ENCODE measurements around the gene TRIO.

TRIO gene

GRCh38 chr5:14522721-14523120 is 379.6 kb downstream of the TRIO start:
- ATAC-seq (replicated peaks) (no peak), DNase-seq (no peak)
- H3K4me3 Mint-ChIP-seq, result no peak overlapping the region
- no peaks in the 10 kb centered on the region for H3K9me3 Mint-ChIP-seq
- H3K27ac Mint-ChIP-seq, result no peak overlapping the region
- peaks cover 4% of the 10 kb centered on the region for H3K36me3 Mint-ChIP-seq (ENCODE audit: insufficient read depth)
- H3K4me1 Mint-ChIP-seq (ENCODE audit: low read depth in 2 of 2), result no peaks in the 10 kb centered on the region
- H3K27me3 Mint-ChIP-seq, result peaks cover 4 to 44% of the 10 kb centered on the region in 2 donors

DNA sequence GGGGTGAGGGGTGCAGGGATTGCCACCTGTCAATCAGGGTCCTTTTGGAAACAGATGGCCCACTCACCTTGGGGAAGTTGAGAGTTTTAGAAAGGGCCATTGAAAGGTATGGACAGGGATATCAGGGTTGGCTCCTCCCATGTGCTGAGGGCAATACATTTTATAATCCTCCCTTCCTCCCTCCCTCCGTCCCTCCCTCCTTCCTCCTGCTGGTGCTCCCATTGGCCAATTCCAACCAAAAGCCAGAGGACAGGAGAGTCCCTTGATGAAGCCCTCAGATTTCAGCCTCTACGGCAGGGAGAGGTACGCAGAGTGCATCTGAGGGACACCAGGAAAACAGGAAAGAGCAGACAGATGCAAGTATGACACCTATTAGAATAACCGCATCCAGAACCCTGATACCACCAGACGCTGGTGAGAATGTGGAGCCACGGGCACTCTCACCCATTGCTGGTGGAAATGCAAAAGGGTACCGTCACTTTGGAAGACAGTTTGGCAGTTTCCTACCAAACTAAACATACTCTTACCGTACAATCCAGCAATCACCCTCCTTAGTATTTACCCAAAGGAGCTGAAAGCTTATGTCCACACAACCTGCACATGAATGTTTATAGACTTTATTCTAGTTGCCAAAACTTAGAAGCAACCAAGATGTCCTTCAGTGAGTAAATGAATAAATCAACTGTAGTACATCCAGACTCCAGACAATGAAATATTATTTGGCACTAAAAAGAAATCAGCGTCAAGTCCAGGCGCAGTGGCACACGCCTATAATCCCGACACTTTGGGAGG is 380.3 kb downstream of the TRIO start:
- ATAC-seq (replicated peaks) (no peak), DNase-seq (no peak)
- Mint-ChIP-seq H3K4me1 (ENCODE audit: low read depth in 2 of 2) (no peaks in the 10 kb centered on the region), H3K9me3 (no peaks in the 10 kb centered on the region), H3K27me3 (peaks cover 0 to 40% of the 10 kb centered on the region in 2 donors), H3K27ac (no peak overlapping the region), H3K36me3 (ENCODE audit: insufficient read depth) (peaks cover 4% of the 10 kb centered on the region), H3K4me3 (no peak overlapping the region)

DNA sequence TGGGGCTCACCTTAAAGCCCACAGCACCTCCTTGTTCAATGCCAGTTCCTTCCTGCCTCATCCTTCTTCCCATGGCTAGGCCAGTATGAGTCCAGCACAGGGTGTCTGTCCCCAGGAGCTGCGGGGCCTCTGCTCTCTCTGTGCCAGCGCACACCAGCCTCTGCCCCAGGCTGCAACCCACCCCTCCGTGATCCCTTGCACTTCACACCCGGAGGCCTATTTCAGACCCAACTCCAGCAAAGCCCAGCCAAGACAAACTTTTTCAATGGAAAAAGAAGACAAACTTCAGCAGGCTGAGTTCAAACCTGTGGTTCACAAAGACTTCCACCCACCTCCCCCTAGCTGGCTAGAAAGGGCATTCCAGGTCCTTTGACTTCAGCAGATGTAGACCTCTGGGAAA is 382.3 kb downstream of the TRIO start:
- ATAC-seq (replicated peaks), result no peak
- no peaks in the 10 kb centered on the region for H3K4me1 Mint-ChIP-seq (ENCODE audit: low read depth in 2 of 2)
- no peaks in the 10 kb centered on the region for H3K9me3 Mint-ChIP-seq
- no peak for DNase-seq
- peaks cover 4% of the 10 kb centered on the region for H3K36me3 Mint-ChIP-seq (ENCODE audit: insufficient read depth)
- H3K4me3 Mint-ChIP-seq, result no peak overlapping the region
- H3K27me3 Mint-ChIP-seq, result peaks cover 0 to 34% of the 10 kb centered on the region in 2 donors
- H3K27ac Mint-ChIP-seq, result no peak overlapping the region

GRCh38 chr5:14526493-14526892 is 383.4 kb downstream of the TRIO start:
- H3K4me1 Mint-ChIP-seq (ENCODE audit: low read depth in 2 of 2), result no peaks in the 10 kb centered on the region
- H3K27ac Mint-ChIP-seq, result no peak overlapping the region
- no peak overlapping the region for H3K4me3 Mint-ChIP-seq
- peaks cover 4% of the 10 kb centered on the region for H3K36me3 Mint-ChIP-seq (ENCODE audit: insufficient read depth)
- DNase-seq (no peak), ATAC-seq (replicated peaks) (no peak)
- no peaks in the 10 kb centered on the region for H3K9me3 Mint-ChIP-seq
- H3K27me3 Mint-ChIP-seq, result peaks cover 0 to 25% of the 10 kb centered on the region in 2 donors

GRCh38 chr5:14528115-14528514 is 385.0 kb downstream of the TRIO start:
- Mint-ChIP-seq H3K4me1 (ENCODE audit: low read depth in 2 of 2) (peaks cover 0 to 1% of the 10 kb centered on the region in 2 donors), H3K36me3 (ENCODE audit: insufficient read depth) (peaks cover 4% of the 10 kb centered on the region), H3K9me3 (no peaks in the 10 kb centered on the region), H3K27ac (no peak overlapping the region), H3K4me3 (no peak overlapping the region), H3K27me3 (peaks cover 0 to 9% of the 10 kb centered on the region in 2 donors)
- DNase-seq (no peak), ATAC-seq (replicated peaks) (no peak)

DNA sequence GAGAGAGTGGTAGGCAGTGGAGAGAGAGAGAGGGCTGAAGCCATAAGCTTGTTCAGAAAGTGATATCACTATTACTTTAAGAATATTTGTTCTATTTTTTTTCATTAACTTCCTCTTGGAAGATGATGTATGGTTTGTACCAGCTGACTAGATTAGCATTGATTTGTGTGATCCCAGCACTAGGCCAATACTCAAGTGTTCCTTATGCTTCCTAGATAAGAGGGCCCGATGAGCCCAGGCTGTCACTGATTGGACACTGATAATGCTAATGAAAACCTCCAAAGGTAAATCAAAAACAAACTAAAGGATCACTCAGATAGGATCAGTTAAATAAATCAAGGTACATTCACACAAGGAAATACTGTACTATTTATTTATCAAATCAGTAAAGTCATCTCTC is 385.8 kb downstream of the TRIO start:
- DNase-seq (no peak), ATAC-seq (replicated peaks) (no peak)
- no peak overlapping the region for H3K4me3 Mint-ChIP-seq
- H3K27ac Mint-ChIP-seq, result no peak overlapping the region
- peaks cover 4% of the 10 kb centered on the region for H3K36me3 Mint-ChIP-seq (ENCODE audit: insufficient read depth)
- peaks cover 0 to 8% of the 10 kb centered on the region in 2 donors for H3K27me3 Mint-ChIP-seq
- H3K4me1 Mint-ChIP-seq (ENCODE audit: low read depth in 2 of 2), result peaks cover 0 to 1% of the 10 kb centered on the region in 2 donors
- H3K9me3 Mint-ChIP-seq, result no peaks in the 10 kb centered on the region

GRCh38 chr5:14531668-14532067 is 388.5 kb downstream of the TRIO start:
- Mint-ChIP-seq H3K36me3 (ENCODE audit: insufficient read depth) (no peaks in the 10 kb centered on the region), H3K27me3 (no peaks in the 10 kb centered on the region), H3K9me3 (no peaks in the 10 kb centered on the region), H3K27ac (no peak overlapping the region), H3K4me3 (no peak overlapping the region), H3K4me1 (ENCODE audit: low read depth in 2 of 2) (peaks cover 0 to 1% of the 10 kb centered on the region in 2 donors)
- ATAC-seq (replicated peaks) (no peak), DNase-seq (no peak)

DNA sequence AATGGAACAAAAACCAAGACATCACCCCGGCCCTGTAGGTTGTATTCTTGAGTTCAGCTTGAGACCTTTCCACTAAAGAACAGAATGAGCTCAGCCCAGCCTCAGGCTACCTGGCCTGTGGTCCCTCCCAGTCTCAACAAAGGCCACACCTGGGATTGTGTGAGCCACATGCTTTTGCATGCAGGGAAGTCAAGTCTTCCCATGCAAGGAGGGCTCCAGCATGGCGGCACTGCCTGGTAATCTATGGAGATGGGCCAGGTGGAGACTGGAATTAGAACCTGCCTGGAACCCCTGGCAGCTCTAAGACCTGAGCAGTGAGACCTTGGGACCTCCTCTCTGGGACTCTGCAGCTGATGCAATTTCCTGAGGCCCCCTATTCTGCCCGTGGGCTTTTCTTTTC is 389.0 kb downstream of the TRIO start:
- Mint-ChIP-seq H3K9me3 (no peaks in the 10 kb centered on the region), H3K36me3 (ENCODE audit: insufficient read depth) (no peaks in the 10 kb centered on the region), H3K4me1 (ENCODE audit: low read depth in 2 of 2) (peaks cover 0 to 1% of the 10 kb centered on the region in 2 donors), H3K27me3 (no peaks in the 10 kb centered on the region), H3K27ac (no peak overlapping the region), H3K4me3 (no peak overlapping the region)
- DNase-seq (no peak), ATAC-seq (replicated peaks) (no peak)

- H3K4me3 Mint-ChIP-seq, result no peak overlapping the region
- H3K27me3 Mint-ChIP-seq, result no peaks in the 10 kb centered on the region
- ATAC-seq (replicated peaks), result no peak
- no peaks in the 10 kb centered on the region for H3K9me3 Mint-ChIP-seq
- DNase-seq, result no peak
- no peaks in the 10 kb centered on the region for H3K36me3 Mint-ChIP-seq (ENCODE audit: insufficient read depth)
- peaks cover 0 to 1% of the 10 kb centered on the region in 2 donors for H3K4me1 Mint-ChIP-seq (ENCODE audit: low read depth in 2 of 2)
- H3K27ac Mint-ChIP-seq, result no peak overlapping the region
Measured at GRCh38 chr5:14534773-14535172, 391.6 kb downstream of the TRIO start.

DNA sequence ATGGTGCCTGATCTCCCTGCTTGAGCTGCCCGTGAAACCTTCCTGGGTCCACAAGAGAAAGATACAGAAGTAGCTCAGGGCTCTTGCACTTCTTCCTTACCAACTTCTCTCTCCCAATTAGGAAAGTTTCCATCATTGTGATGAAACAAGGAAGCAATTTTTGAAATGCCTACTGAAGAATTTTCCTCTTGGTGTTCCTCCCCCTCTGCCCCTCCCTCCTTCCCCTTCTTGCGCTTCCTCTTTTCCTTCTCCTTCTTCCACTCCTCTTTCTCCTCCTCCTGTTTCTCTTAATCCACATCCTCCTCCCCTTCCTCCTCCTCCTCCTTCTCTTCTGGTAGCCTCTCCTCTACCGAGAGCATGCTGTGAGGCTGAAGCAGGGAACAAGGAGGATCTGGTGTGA is 402.2 kb downstream of the TRIO start:
- ATAC-seq (replicated peaks) (no peak), DNase-seq (no peak)
- no peaks in the 10 kb centered on the region for H3K36me3 Mint-ChIP-seq (ENCODE audit: insufficient read depth)
- peaks cover 3 to 10% of the 10 kb centered on the region in 2 donors for H3K9me3 Mint-ChIP-seq
- peaks cover 4 to 5% of the 10 kb centered on the region in 2 donors for H3K4me1 Mint-ChIP-seq (ENCODE audit: low read depth in 2 of 2)
- H3K27ac Mint-ChIP-seq, result no peak overlapping the region
- H3K27me3 Mint-ChIP-seq, result peaks cover 11 to 29% of the 10 kb centered on the region in 2 donors
- H3K4me3 Mint-ChIP-seq, result no peak overlapping the region

- Mint-ChIP-seq H3K4me3 (no peak overlapping the region), H3K4me1 (ENCODE audit: low read depth in 2 of 2) (peaks cover 4 to 5% of the 10 kb centered on the region in 2 donors), H3K9me3 (peaks cover 3 to 10% of the 10 kb centered on the region in 2 donors), H3K27ac (no peak overlapping the region), H3K27me3 (peaks cover 11 to 34% of the 10 kb centered on the region in 2 donors), H3K36me3 (ENCODE audit: insufficient read depth) (no peaks in the 10 kb centered on the region)
- ATAC-seq (replicated peaks), result no peak
- DNase-seq, result no peak
Measured at GRCh38 chr5:14545862-14546261, 402.7 kb downstream of the TRIO start.

DNA sequence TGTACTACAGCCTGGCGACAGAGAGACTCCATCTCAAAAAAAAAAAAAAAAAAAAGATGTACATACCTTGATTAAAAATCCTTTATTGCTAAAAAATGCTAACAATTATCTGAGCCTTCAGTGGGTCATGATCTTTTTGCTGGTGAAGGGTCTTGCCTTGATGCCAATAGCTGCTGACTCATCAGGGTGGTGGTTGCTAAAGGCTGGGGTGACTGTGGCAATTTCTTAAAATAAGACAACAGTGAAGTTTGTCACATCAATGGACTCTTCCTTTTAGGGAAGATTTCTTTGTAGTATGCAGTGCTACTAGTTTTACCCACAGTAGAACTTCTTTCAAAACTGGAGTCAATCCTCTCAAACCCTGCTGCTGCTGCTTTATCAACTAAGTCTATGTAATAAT is 404.5 kb downstream of the TRIO start:
- DNase-seq (no peak), ATAC-seq (replicated peaks) (no peak)
- peaks cover 18 to 36% of the 10 kb centered on the region in 2 donors for H3K27me3 Mint-ChIP-seq
- peaks cover 4 to 5% of the 10 kb centered on the region in 2 donors for H3K4me1 Mint-ChIP-seq (ENCODE audit: low read depth in 2 of 2)
- no peaks in the 10 kb centered on the region for H3K9me3 Mint-ChIP-seq
- no peak overlapping the region for H3K4me3 Mint-ChIP-seq
- no peaks in the 10 kb centered on the region for H3K36me3 Mint-ChIP-seq (ENCODE audit: insufficient read depth)
- no peak overlapping the region for H3K27ac Mint-ChIP-seq

DNA sequence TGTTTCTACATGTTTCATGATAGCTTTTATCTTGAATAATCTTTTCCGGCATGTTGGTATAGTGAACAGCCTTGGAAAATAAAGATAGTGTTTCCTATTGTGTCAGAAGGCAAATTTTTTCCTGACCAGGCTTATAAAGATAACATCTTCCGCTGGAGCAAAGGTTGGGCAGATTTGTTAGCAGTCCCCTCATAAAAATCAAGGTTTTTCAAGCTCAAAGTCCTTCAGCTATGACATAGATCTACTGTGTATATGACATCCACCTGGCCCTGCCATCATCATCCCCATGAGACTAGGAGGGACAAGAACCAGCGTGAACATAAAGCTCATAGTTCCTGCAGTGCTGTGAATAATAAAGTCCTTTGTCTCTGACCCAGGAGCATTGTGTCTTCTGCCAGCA is 408.1 kb downstream of the TRIO start:
- no peaks in the 10 kb centered on the region for H3K36me3 Mint-ChIP-seq (ENCODE audit: insufficient read depth)
- H3K27me3 Mint-ChIP-seq, result peaks cover 21 to 44% of the 10 kb centered on the region in 2 donors
- H3K27ac Mint-ChIP-seq, result no peak overlapping the region
- no peak for ATAC-seq (replicated peaks)
- peaks cover 4 to 5% of the 10 kb centered on the region in 2 donors for H3K4me1 Mint-ChIP-seq (ENCODE audit: low read depth in 2 of 2)
- DNase-seq, result no peak
- H3K4me3 Mint-ChIP-seq, result no peak overlapping the region
- no peaks in the 10 kb centered on the region for H3K9me3 Mint-ChIP-seq

DNA sequence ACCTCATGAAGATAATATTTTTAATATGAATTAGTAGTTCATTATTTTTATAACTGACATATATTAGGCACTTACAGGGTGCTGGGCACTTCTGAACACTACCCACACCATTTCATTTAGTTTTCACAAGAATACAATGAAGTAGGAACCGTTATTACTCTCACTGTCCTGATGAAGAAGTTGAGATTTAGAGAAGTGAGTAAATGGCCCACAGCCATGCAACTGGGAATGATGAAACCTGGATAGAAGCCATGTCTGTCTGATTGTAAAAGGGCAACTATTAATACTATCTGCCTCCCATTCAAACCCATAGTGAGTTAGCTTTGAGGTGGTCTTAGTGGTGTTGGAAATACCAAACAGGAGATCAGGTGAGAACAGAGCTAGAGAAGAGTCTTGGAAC is 408.9 kb downstream of the TRIO start:
- ATAC-seq (replicated peaks), result no peak
- Mint-ChIP-seq H3K36me3 (ENCODE audit: insufficient read depth) (no peaks in the 10 kb centered on the region), H3K4me1 (ENCODE audit: low read depth in 2 of 2) (peaks cover 4 to 5% of the 10 kb centered on the region in 2 donors), H3K27me3 (peaks cover 21 to 38% of the 10 kb centered on the region in 2 donors), H3K4me3 (no peak overlapping the region), H3K27ac (no peak overlapping the region), H3K9me3 (no peaks in the 10 kb centered on the region)
- no peak for DNase-seq

Data from effector memory CD8-positive, alpha-beta T cell (primary cell).